ENCODE results near the gene KIFAP3. TPM values are rescaled to one million over a fixed set of nuclear protein-coding genes. Genes with fewer than 3 reads are reported as not detected.
"Not testable (repeated sequence)": the region's sequence is repeated elsewhere in the genome, so short reads cannot be mapped to it uniquely, and the experiment has no call there.

KIFAP3 gene
- polyA plus RNA-seq, 5 donors, result 28.8 to 39.6 (median 34.2) TPM

- DNase-seq, result no peak
These were observed 7.2 kb downstream of the KIFAP3 start for GRCh38 chr1:170067253-170067819.

GRCh38 chr1:170064821-170065220, 9.7 kb downstream of the KIFAP3 start:
- DNase-seq, result no peak

- no peak for DNase-seq
These were observed 11.2 kb downstream of the KIFAP3 start for GRCh38 chr1:170063109-170063826.

GRCh38 chr1:170061676-170062075, 12.8 kb downstream of the KIFAP3 start:
- DNase-seq, result not testable (repeated sequence)

- DNase-seq, result not testable (repeated sequence)
These were observed 14.4 kb downstream of the KIFAP3 start for GRCh38 chr1:170060015-170060520.

GRCh38 chr1:170049176-170049800, 25.2 kb downstream of the KIFAP3 start:
- no peak for DNase-seq

GRCh38 chr1:170048515-170048914, 26.0 kb downstream of the KIFAP3 start:
- no peak for DNase-seq

GRCh38 chr1:170044187-170044586, 30.3 kb downstream of the KIFAP3 start:
- no peak for DNase-seq

- DNase-seq, result no peak
These were observed 32.9 kb downstream of the KIFAP3 start for GRCh38 chr1:170041423-170042192.

GRCh38 chr1:170032531-170033280, 41.8 kb downstream of the KIFAP3 start:
- DNase-seq, result no peak

GRCh38 chr1:170030212-170030611, 44.3 kb downstream of the KIFAP3 start:
- no peak for DNase-seq

GRCh38 chr1:170027760-170028159, 46.7 kb downstream of the KIFAP3 start:
- DNase-seq, result no peak

GRCh38 chr1:170020859-170021258, 53.6 kb downstream of the KIFAP3 start:
- DNase-seq, result no peak

GRCh38 chr1:170017478-170017877, 57.0 kb downstream of the KIFAP3 start:
- DNase-seq, result no peak

GRCh38 chr1:170012920-170013319, 61.6 kb downstream of the KIFAP3 start:
- no peak for DNase-seq

- DNase-seq, result peak; percentile 6 to 29
These were observed 64.1 kb downstream of the KIFAP3 start for GRCh38 chr1:170010443-170010842.

- no peak for DNase-seq
These were observed 64.9 kb downstream of the KIFAP3 start for GRCh38 chr1:170009551-170009950.

- DNase-seq, result not testable (repeated sequence)
These were observed 65.8 kb downstream of the KIFAP3 start for GRCh38 chr1:170008745-170009144.

GRCh38 chr1:170003270-170003835, 71.1 kb downstream of the KIFAP3 start:
- DNase-seq, result not testable (repeated sequence)

GRCh38 chr1:170001266-170001665, 73.2 kb downstream of the KIFAP3 start:
- no peak for DNase-seq

GRCh38 chr1:169999761-170000160, 74.7 kb downstream of the KIFAP3 start:
- no peak for DNase-seq
